Tibial nerve (tissue), 3 donors: ENCODE results near the gene MT4.

Source experiments
- CTCF ChIP-seq, 5 experiments: fragments of 200-600 bp in 3 of 5; fragments of 450-650 bp in 2 of 5; sonication (generic) in 3 of 5; IDR thresholded peaks; one replicate each; pipeline ENCODE4 v1.5.1; 2016 to 2019; ENCODE audit warnings: antibody characterized with exemption in 5 of 5, mild to moderate bottlenecking in 3 of 5, moderate library complexity in 2 of 5
- POLR2A ChIP-seq, 2 donors: fragments of 450-650 bp; IDR thresholded peaks; one replicate each; pipeline ENCODE4 v1.6.1; 2017; ENCODE audit warnings: antibody characterized with exemption in 2 of 2, mild to moderate bottlenecking in 2 of 2, moderate library complexity in 2 of 2

GRCh38 chr16:56616608-56617211, 51.8 kb downstream of the MT4 start:
- TF ChIP-seq POLR2A (IDR thresholded peaks at IDR 0.05) (no peak), CTCF (IDR thresholded peaks at IDR 0.05) (no peak)
